PC-9 (cell line): ENCODE data around the gene GNAI1. TPM values are rescaled to one million over a fixed set of nuclear protein-coding genes. Genes with fewer than 3 reads are reported as not detected.

Source experiments
- BruUV-seq: library from RNA; stranded (reverse); fragments of 400-500 nt; replicated peaks from 2 replicates; lab custom pipeline; 2021; lab: Mats Ljungman, UMichigan
- CTCF ChIA-PET: fragments of 300-600 bp; sonication (Branson Sonifier 250); formaldehyde crosslinking; loops from one replicate; lab custom pipeline; 2022; ENCODE audit warnings: antibody characterized with exemption; lab: Charles Lee
- POLR2A ChIA-PET: fragments of 300-600 bp; sonication (Branson Sonifier 250); formaldehyde crosslinking; loops from one replicate; lab custom pipeline; 2022; ENCODE audit warnings: antibody characterized with exemption; ENCODE audit not compliant: unreplicated experiment; lab: Charles Lee
- DNase-seq, 2 experiments: peaks; one replicate each; pipeline versions ENCODE4 v3.0.0 to v3.0.0-alpha.2; 2015 to 2022; ENCODE audit warnings: mixed read lengths in 1 of 2
- H2AFZ ChIP-seq: fragments of 200-600 bp; sonication (generic); 2 replicates; pipeline ENCODE4 v1.8.1; 2017; ENCODE audit warnings: antibody characterized with exemption
- H3F3A ChIP-seq: fragments of 200-600 bp; sonication (generic); 2 replicates; pipeline ENCODE4 v1.8.1; 2017; ENCODE audit warnings: antibody characterized with exemption, mild to moderate bottlenecking, low read depth; ENCODE audit not compliant: insufficient read depth
- H3K27ac ChIP-seq: fragments of 200-600 bp; sonication (generic); 2 replicates; pipeline ENCODE4 v1.6.1; 2016; ENCODE audit warnings: mixed run types
- H3K27me3 ChIP-seq: fragments of 200-600 bp; sonication (generic); 2 replicates; pipeline ENCODE4 v1.6.1; 2016; ENCODE audit warnings: low read depth, mixed run types; ENCODE audit not compliant: insufficient read depth
- H3K36me3 ChIP-seq: fragments of 200-600 bp; sonication (generic); 2 replicates; pipeline ENCODE4 v1.6.1; 2016; ENCODE audit warnings: low read depth, mixed run types
- H3K4me1 ChIP-seq: fragments of 200-600 bp; sonication (generic); replicated peaks from 2 replicates; pipeline ENCODE4 v1.6.1; 2016; ENCODE audit warnings: mixed run types; ENCODE audit not compliant: insufficient read depth
- H3K4me2 ChIP-seq: fragments of 200-600 bp; sonication (generic); 2 replicates; pipeline ENCODE4 v1.6.1; 2017; ENCODE audit warnings: mixed run types
- H3K4me3 ChIP-seq: fragments of 200-600 bp; sonication (generic); 2 replicates; pipeline ENCODE4 v1.6.1; 2016; ENCODE audit warnings: mixed run types
- H3K79me2 ChIP-seq: fragments of 200-600 bp; sonication (generic); 2 replicates; pipeline ENCODE4 v1.6.1; 2017; ENCODE audit warnings: low read depth, mixed run types
- H3K9me2 ChIP-seq: fragments of 200-600 bp; sonication (generic); 2 replicates; pipeline ENCODE4 v1.8.1; 2017; ENCODE audit warnings: mild to moderate bottlenecking; ENCODE audit not compliant: insufficient read depth
- H3K9me3 ChIP-seq: fragments of 200-600 bp; sonication (generic); 2 replicates; pipeline ENCODE4 v1.8.1; 2016; ENCODE audit warnings: low read depth; ENCODE audit not compliant: insufficient read depth
- H4K20me1 ChIP-seq: fragments of 200-600 bp; sonication (generic); 2 replicates; pipeline ENCODE4 v1.8.1; 2017; ENCODE audit not compliant: insufficient read depth
- CTCF ChIP-seq: fragments of 200-600 bp; sonication (generic); conservative IDR thresholded peaks from 2 replicates; pipeline ENCODE4 v1.6.1; 2017; ENCODE audit warnings: mixed run types, antibody characterized with exemption, mild to moderate bottlenecking, moderate library complexity
- EZH2 ChIP-seq: fragments of 200-600 bp; sonication (generic); IDR thresholded peaks from 2 replicates; pipeline ENCODE4 v1.8.0; 2017; ENCODE audit warnings: antibody characterized with exemption, low read depth
- intact Hi-C: fragments of 100-400 bp; cut with micrococcal nuclease; formaldehyde crosslinking; loops from one replicate; pipeline ENCODE4 v1.10.0; 2022; ENCODE audit not compliant: unreplicated experiment
- total RNA-seq: library from RNA; stranded (reverse); gene quantifications from 2 replicates; pipeline ENCODE4 v1.2.3, GENCODE V29; 2021

GNAI1 gene
- total RNA-seq, 1 experiment from 2014 or later, result 16.8 TPM

- Histone ChIP-seq H3K9me3 (no peaks in the 10 kb centered on the region), H3K4me1 (peaks cover 16% of the 10 kb centered on the region), H3K36me3 (no peaks in the 10 kb centered on the region), H3K79me2 (peaks cover 80% of the 10 kb centered on the region), H3K9me2 (no peaks in the 10 kb centered on the region), H3K4me3 (no peak overlapping the region), H4K20me1 (no peaks in the 10 kb centered on the region), H2AFZ (no peak overlapping the region), H3F3A (peaks cover 6% of the 10 kb centered on the region; the same call in 1 of the 2 replicates), H3K27ac (no peak overlapping the region), H3K27me3 (no peaks in the 10 kb centered on the region), H3K4me2 (no peak overlapping the region)
- BruUV-seq, result no TSS peak
- no peak for TF ChIP-seq CTCF
- POLR2A ChIA-PET, result no interaction called here
- no peak for DNase-seq
- intact Hi-C loops, result loop anchor here (10.0 kb wide), 4 partner anchors 186 to 1146 kb away; no protein-coding TSS in a partner anchor
- CTCF ChIA-PET, result no interaction called here
Observed at GRCh38 chr7:80139236-80139635, 4.6 kb downstream of the GNAI1 start.

GRCh38 chr7:80140388-80140787, 5.8 kb downstream of the GNAI1 start:
- Histone ChIP-seq H2AFZ (no peak overlapping the region), H3K9me2 (no peaks in the 10 kb centered on the region), H3K27ac (no peak overlapping the region), H3K79me2 (peaks cover 91% of the 10 kb centered on the region), H3K9me3 (no peaks in the 10 kb centered on the region), H3K4me2 (no peak overlapping the region), H4K20me1 (no peaks in the 10 kb centered on the region), H3F3A (peaks cover 4% of the 10 kb centered on the region; the same call in 1 of the 2 replicates), H3K27me3 (no peaks in the 10 kb centered on the region), H3K4me3 (no peak overlapping the region), H3K4me1 (peaks cover 16% of the 10 kb centered on the region), H3K36me3 (no peaks in the 10 kb centered on the region)
- intact Hi-C loops, result no loop called here
- POLR2A ChIA-PET, result no interaction called here
- TF ChIP-seq CTCF (no peak), EZH2 (no peak)
- BruUV-seq, result no TSS peak
- CTCF ChIA-PET, result no interaction called here
- no peak for DNase-seq

- ChIA-PET POLR2A (no interaction called here), CTCF (no interaction called here)
- no peak for TF ChIP-seq EZH2
- no peak for TF ChIP-seq CTCF
- Histone ChIP-seq H3K79me2 (peaks cover 91% of the 10 kb centered on the region), H3K27me3 (no peaks in the 10 kb centered on the region), H2AFZ (no peak overlapping the region), H3K4me1 (peaks cover 13% of the 10 kb centered on the region), H3K9me3 (no peaks in the 10 kb centered on the region), H3K27ac (no peak overlapping the region), H3K4me2 (no peak overlapping the region), H3F3A (peaks cover 1% of the 10 kb centered on the region; the same call in 1 of the 2 replicates), H3K9me2 (no peaks in the 10 kb centered on the region), H4K20me1 (no peaks in the 10 kb centered on the region), H3K36me3 (no peaks in the 10 kb centered on the region), H3K4me3 (no peak overlapping the region)
- intact Hi-C loops, result no loop called here
- BruUV-seq, result no TSS peak
- DNase-seq, result no peak
Observed at GRCh38 chr7:80141376-80141775, 6.7 kb downstream of the GNAI1 start.
